GM23248 (cell line): ENCODE results near the gene PDE3A. TPM values are rescaled to one million over a fixed set of nuclear protein-coding genes. Genes with fewer than 3 reads are reported as not detected.

Experiments
- DNase-seq: peaks from one replicate; pipeline ENCODE4 v3.0.0-alpha.2; 2015
- H2AFZ ChIP-seq: fragments of 200-600 bp; sonication (generic); 2 replicates; pipeline ENCODE4 v1.6.1; 2016; ENCODE audit warnings: antibody characterized with exemption
- H3F3A ChIP-seq: fragments of 200-600 bp; sonication (generic); 2 replicates; pipeline ENCODE4 v1.6.1; 2016; ENCODE audit warnings: mild to moderate bottlenecking, antibody characterized with exemption, mixed run types; ENCODE audit not compliant: insufficient read depth
- H3K27ac ChIP-seq: fragments of 200-600 bp; sonication (generic); 2 replicates; pipeline ENCODE4 v1.5.1; 2016; ENCODE audit warnings: mild to moderate bottlenecking
- H3K27me3 ChIP-seq: fragments of 200-600 bp; sonication (generic); replicated peaks from 2 replicates; pipeline ENCODE4 v1.6.1; 2016; ENCODE audit warnings: mild to moderate bottlenecking; ENCODE audit not compliant: insufficient read depth
- H3K36me3 ChIP-seq: fragments of 200-600 bp; sonication (generic); 2 replicates; pipeline ENCODE4 v1.6.1; 2016; ENCODE audit warnings: low read depth, mild to moderate bottlenecking
- H3K4me1 ChIP-seq: fragments of 200-600 bp; sonication (generic); 2 replicates; pipeline ENCODE4 v1.6.1; 2016; ENCODE audit warnings: mild to moderate bottlenecking; ENCODE audit not compliant: insufficient read depth
- H3K4me2 ChIP-seq: fragments of 200-600 bp; sonication (generic); one replicate; pipeline ENCODE4 v1.6.1; 2016; ENCODE audit warnings: mild to moderate bottlenecking; ENCODE audit not compliant: unreplicated experiment
- H3K4me3 ChIP-seq: fragments of 200-600 bp; sonication (generic); 2 replicates; pipeline ENCODE4 v1.5.1; 2016; ENCODE audit warnings: mild to moderate bottlenecking
- H3K79me2 ChIP-seq: fragments of 200-600 bp; sonication (generic); 2 replicates; pipeline ENCODE4 v1.6.1; 2016; ENCODE audit warnings: mild to moderate bottlenecking; ENCODE audit not compliant: insufficient read depth
- H3K9ac ChIP-seq: fragments of 200-600 bp; sonication (generic); 2 replicates; pipeline ENCODE4 v1.6.1; 2016; ENCODE audit warnings: mild to moderate bottlenecking
- H3K9me2 ChIP-seq: fragments of 200-600 bp; sonication (generic); 2 replicates; pipeline ENCODE4 v1.6.1; 2016; ENCODE audit warnings: mixed run types, mild to moderate bottlenecking, moderate library complexity; ENCODE audit not compliant: insufficient read depth
- H3K9me3 ChIP-seq: fragments of 200-600 bp; sonication (generic); one replicate; pipeline ENCODE4 v1.6.1; 2017; ENCODE audit warnings: low read depth
- H4K20me1 ChIP-seq: fragments of 200-600 bp; sonication (generic); 2 replicates; pipeline ENCODE4 v1.6.0; 2016; ENCODE audit not compliant: insufficient read depth
- EZH2 ChIP-seq: fragments of 200-600 bp; sonication (generic); IDR thresholded peaks from 2 replicates; pipeline ENCODE4 v1.6.1; 2018; ENCODE audit warnings: antibody characterized with exemption, mild to moderate bottlenecking; ENCODE audit not compliant: insufficient read depth, poor library complexity, severe bottlenecking
- EZH2phosphoT487 ChIP-seq: fragments of 200-600 bp; sonication (generic); IDR thresholded peaks from 2 replicates; pipeline ENCODE4 v1.6.1; 2018; ENCODE audit warnings: antibody characterized with exemption, moderate library complexity, mild to moderate bottlenecking, low read depth; ENCODE audit not compliant: insufficient read depth
- WGBS, 2 experiments: methylation state at CpG; one replicate each; pipeline ENCODE4 v1.1.6; 2015 to 2017; ENCODE audit warnings: low lambda C conversion rate in 2 of 2, low coverage in 1 of 2; ENCODE audit errors: missing lambda C conversion rate in 2 of 2; 5-methylcytosine and 5-hydroxymethylcytosine counted together
- in situ Hi-C: fragments of 300-500 bp; cut with MboI; formaldehyde crosslinking; loops from 2 replicates; pipeline ENCODE4 v1.15.0; 2020
- polyA plus RNA-seq: library from polyadenylated mRNA; unstranded; fragments of >200 nt; fragmentation: Nextera tagmentation; extraction: Ambion mirVana; gene quantifications from 2 replicates; pipeline ENCODE4 v1.2.1, GENCODE V29; 2016
- total RNA-seq: library from RNA; depleted of rRNA; stranded (reverse); fragments of >200 nt; shearing (Covaris generic); gene quantifications from 2 replicates; pipeline ENCODE4 v1.2.3, GENCODE V29; 2014

The PDE3A gene
- total and polyA plus RNA-seq, 2 experiments from 2014 or later, result 0.11 to 0.43 TPM

GRCh38 chr12:20628226-20628787, 260.0 kb downstream of the PDE3A start:
- no peaks in the 10 kb centered on the region for H3K27me3 ChIP-seq
- no peak overlapping the region for H3K4me3 ChIP-seq
- H3K9me3 ChIP-seq, result no peaks in the 10 kb centered on the region
- H2AFZ ChIP-seq, result no peak overlapping the region
- H3K4me1 ChIP-seq, result peaks cover 5% of the 10 kb centered on the region
- H3K79me2 ChIP-seq, result no peaks in the 10 kb centered on the region
- H3K36me3 ChIP-seq, result no peaks in the 10 kb centered on the region
- TF ChIP-seq EZH2phosphoT487 (no peak), EZH2 (no peak)
- H4K20me1 ChIP-seq, result no peaks in the 10 kb centered on the region
- WGBS, 2 experiments, result 91 to 92% methylated on average over 9 of the region's 9 CpGs
- H3K27ac ChIP-seq, result no peak overlapping the region
- no peak for DNase-seq
- H3F3A ChIP-seq, result no peaks in the 10 kb centered on the region
- in situ Hi-C loops, result no loop called here
- H3K9me2 ChIP-seq, result no peaks in the 10 kb centered on the region
- H3K4me2 ChIP-seq, result no peak overlapping the region
- no peak overlapping the region for H3K9ac ChIP-seq

GRCh38 chr12:20628999-20629398, 260.7 kb downstream of the PDE3A start:
- Histone ChIP-seq H3K4me1 (peaks cover 5% of the 10 kb centered on the region), H3K36me3 (no peaks in the 10 kb centered on the region), H3K9ac (no peak overlapping the region), H3F3A (no peaks in the 10 kb centered on the region), H4K20me1 (no peaks in the 10 kb centered on the region), H3K4me3 (no peak overlapping the region), H3K9me3 (no peaks in the 10 kb centered on the region), H3K27me3 (no peaks in the 10 kb centered on the region), H3K9me2 (no peaks in the 10 kb centered on the region), H3K79me2 (no peaks in the 10 kb centered on the region), H2AFZ (no peak overlapping the region), H3K4me2 (no peak overlapping the region), H3K27ac (no peak overlapping the region)
- 77 to 80% methylated on average over 4 of the region's 4 CpGs for WGBS, 2 experiments
- in situ Hi-C loops, result no loop called here
- TF ChIP-seq EZH2phosphoT487 (no peak), EZH2 (no peak)
- no peak for DNase-seq

- in situ Hi-C loops, result no loop called here
- H3K27me3 ChIP-seq, result no peaks in the 10 kb centered on the region
- no peaks in the 10 kb centered on the region for H3K9me2 ChIP-seq
- no peak overlapping the region for H2AFZ ChIP-seq
- no peak overlapping the region for H3K4me3 ChIP-seq
- H3K4me2 ChIP-seq, result no peak overlapping the region
- 70 to 75% methylated on average over 6 of the region's 6 CpGs for WGBS, 2 experiments
- peaks cover 5% of the 10 kb centered on the region for H3K4me1 ChIP-seq
- no peaks in the 10 kb centered on the region for H3K36me3 ChIP-seq
- no peaks in the 10 kb centered on the region for H3K79me2 ChIP-seq
- H3F3A ChIP-seq, result no peaks in the 10 kb centered on the region
- TF ChIP-seq EZH2 (no peak), EZH2phosphoT487 (no peak)
- H3K9me3 ChIP-seq, result no peaks in the 10 kb centered on the region
- peak; percentile 61 for DNase-seq
- no peak overlapping the region for H3K9ac ChIP-seq
- H3K27ac ChIP-seq, result no peak overlapping the region
- no peaks in the 10 kb centered on the region for H4K20me1 ChIP-seq
Observed at GRCh38 chr12:20629414-20630156, 261.2 kb downstream of the PDE3A start.

- Histone ChIP-seq H3K9me2 (no peaks in the 10 kb centered on the region), H2AFZ (peak overlapping the region; percentile 31; the same call in 1 of the 2 replicates), H3K4me3 (no peak overlapping the region), H3K27ac (no peak overlapping the region), H3K9me3 (no peaks in the 10 kb centered on the region), H3K27me3 (no peaks in the 10 kb centered on the region), H3F3A (no peaks in the 10 kb centered on the region), H4K20me1 (no peaks in the 10 kb centered on the region), H3K9ac (no peak overlapping the region), H3K4me1 (peaks cover 5% of the 10 kb centered on the region), H3K79me2 (no peaks in the 10 kb centered on the region), H3K36me3 (no peaks in the 10 kb centered on the region), H3K4me2 (no peak overlapping the region)
- TF ChIP-seq EZH2 (no peak), EZH2phosphoT487 (no peak)
- peak; percentile 56 for DNase-seq
- in situ Hi-C loops, result no loop called here
- 7 to 17% methylated on average over 1 of the region's 1 CpG for WGBS, 2 experiments
Observed at GRCh38 chr12:20631711-20632110, 263.4 kb downstream of the PDE3A start.
